Measurements from ENCODE around the gene CHRD.

CHRD gene

DNA sequence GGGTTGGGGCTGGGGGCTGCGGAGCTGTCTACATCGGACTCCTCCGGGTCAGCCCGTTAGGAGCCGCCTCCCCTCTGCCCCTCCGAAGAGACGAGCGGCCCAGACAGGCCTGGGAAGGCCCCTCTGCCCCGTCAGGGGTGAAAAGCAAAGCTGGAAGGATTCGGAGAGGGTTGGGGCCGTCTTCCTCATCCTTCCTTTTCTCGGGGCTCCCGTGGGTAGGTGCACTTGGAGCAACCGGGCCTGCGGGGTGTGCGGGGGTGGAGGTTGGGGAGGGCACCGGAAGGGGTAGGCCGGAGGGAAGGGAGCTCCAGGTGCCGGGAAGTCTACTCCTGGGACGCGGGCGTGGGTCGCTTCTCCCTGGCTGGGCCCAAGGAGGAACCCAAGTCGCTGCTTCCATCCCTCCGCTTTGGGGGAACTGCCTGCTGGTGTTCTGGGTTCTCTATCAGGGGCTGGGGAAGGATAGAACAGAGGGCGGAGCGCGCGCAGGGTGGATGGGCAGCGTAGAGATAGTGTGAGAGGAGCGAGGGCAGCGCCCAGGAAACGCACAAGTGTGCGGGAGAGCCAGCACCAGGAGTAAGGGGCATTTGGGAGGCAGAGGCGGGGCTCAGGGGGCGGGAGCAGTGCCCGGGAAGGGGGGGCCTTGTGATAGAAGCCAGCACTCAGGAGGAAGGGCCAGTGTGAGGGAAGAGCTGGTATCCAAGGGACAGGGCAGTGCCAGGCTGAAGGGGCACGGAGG, 17.8 kb upstream of the CHRD start:
- peak; percentile 18 for DNase-seq

DNA sequence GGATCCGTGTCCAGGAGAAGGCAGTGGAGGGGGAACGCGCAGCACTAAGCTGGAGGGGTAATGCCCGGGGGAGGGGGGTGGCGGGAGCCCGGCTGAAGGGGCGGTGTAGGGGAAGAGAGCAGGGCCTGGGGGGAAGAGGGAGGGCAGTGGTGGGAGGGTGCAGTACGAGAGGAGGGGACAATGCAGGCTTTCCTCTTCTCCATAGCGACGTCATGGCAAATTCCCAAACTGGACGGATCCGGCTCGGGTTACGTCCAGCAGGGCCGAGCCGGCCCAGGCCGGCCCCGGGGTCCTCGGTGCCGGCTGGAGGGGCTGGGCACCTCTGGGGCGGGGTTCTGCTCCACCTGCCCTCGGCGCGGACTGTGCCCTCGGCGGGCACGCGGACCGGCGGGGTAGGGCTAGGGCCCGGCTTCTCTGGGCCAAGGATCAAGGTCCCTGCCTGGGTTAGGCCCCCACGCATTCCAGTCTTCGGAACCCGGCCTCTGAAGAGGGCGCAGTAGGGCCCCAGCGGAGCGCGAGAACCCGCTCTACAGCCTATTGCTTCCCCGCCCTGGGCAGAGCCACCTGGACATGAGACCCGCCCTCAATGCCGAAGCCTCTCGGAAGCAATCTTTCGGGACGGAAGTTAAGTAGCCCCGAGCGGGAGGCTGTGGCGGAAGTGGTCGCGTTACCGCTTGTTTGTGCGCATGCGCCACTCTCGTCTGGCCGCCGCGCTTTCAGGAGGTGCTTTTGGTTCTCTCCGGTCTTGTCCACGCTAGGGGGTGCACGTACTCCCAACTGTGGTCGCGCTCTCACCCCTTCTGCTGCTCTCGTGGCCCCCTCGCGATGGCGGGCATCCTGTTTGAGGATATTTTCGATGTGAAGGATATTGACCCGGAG, 16.9 kb upstream of the CHRD start:
- DNase-seq: peak; percentile 95

GRCh38 chr3:184366619-184367289, 13.1 kb upstream of the CHRD start:
- DNase-seq: no peak

DNA sequence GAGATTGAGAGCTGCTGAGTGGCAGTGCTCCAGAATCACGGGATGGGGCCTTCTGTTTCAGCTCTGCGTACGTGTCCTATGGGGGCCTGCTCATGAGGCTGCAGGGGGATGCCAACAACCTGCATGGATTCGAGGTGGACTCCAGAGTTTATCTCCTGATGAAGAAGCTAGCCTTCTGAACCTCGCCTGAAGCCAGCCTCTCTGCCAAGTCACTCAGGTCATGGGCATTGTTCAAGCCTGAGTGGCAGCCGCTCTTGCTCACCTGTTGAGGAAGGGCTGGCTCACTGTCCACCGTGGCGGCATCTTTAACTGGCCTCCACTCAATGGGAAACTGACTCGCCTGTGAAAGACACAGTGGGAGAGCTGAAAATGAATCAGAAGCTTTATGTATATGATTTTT, 11.7 kb upstream of the CHRD start:
- no peak for DNase-seq

- no peak for DNase-seq
Measured at GRCh38 chr3:184368586-184369183, 11.2 kb upstream of the CHRD start.

DNA sequence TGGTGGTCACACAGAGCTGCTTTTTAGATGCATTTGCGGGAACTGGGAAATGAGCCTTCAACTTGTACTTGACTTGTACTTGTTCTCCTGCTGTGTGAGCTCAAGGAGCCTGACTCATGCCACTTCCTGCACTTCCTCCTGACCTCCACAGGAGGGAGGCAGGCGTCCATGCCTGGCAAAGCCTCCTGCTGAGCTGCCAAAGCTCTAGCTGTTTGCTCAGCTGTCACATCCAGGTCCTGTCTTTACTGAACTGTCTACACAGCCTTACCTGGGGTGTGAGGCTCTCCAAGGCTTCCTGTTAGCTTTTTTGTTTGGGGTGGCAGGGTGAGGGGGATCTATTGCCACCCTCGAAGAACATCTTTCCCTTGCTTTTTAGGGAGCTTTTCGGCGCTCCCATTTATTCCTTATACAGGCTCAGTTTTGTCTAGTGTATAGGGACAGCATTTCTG, 8.3 kb upstream of the CHRD start:
- DNase-seq: peak; percentile 56

DNA sequence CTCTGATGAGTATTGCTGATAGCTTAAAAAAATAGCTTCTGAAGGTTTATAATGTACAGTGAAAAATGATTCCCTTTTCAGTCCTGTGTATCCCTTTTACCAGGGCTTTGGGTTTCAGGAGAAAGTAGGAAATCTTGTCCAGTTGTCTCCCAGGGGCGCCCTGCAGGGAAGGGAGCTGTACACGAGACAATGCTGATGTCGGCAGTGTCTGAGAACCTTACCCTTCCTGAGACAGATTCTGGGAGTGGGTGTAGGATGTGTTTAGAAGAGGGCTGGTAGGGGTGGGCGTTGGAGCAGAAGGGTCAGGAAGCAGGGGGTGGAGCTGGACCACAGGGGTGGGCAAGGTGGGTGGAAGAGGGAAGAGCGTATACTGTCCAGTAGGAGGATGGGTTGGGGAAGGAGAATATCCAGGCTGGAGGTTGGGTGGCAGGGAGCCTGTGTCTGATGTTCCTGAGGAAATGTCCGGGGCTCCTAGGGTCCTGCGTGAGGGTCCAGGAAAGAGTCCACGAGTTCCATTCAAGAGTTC, 7.5 kb upstream of the CHRD start:
- no peak for DNase-seq

- no peak for DNase-seq
Measured at GRCh38 chr3:184372911-184373310, 6.9 kb upstream of the CHRD start.

DNA sequence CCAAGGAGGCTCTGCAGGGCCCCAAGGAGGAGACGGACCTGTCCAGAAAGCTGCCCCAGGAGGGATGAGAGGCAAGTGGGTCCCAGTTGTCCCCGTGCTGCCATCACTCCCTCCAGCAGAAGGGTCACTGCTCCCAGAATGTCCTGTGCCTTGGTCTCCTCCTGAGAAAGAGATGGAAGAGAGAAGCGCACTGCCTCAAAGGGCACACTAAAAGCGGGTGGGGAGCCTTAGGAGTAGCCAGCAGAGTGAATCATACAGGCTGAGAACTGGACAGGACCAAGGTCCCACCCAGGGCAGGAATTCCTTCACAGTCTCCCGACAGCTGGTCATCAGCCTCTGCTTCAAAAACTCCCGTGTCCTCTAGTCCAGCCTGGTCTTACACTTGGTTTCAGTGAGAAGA, 6.4 kb upstream of the CHRD start:
- no peak for DNase-seq

DNA sequence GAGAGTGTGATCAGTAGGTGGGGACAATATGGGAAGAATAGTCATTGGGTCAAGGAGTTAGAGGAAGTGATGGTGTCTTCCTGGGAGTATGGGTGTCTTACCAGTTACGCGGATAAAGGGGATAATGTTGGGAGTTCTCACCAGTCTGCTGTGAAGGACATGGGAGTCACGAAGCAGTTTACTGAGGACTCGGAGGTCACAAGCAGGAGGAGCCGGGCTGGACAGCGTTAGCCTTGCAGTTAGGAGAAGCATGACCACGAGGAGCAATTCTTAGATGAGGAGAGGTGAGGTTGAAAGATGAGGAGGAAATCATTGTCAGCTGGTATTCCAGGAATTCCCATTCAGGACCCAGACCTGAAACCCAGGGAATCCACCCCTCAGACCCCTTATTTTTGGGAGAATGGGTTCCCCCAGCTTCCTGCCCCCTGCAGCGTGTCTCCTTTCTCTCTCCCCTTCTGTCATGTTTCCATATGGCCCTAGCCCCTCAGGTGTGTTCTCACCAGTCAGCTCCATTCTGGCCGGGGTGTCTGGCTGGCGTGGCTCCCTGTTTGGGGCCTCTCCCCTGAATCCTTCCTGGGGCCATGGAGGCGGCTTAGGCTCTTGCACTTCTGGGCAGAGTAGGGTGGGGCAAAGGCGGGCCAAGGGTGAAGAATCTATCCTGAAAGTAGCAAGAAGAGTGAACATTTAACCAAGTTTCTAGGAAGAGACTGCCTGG, 4.0 kb upstream of the CHRD start:
- no peak for DNase-seq

DNA sequence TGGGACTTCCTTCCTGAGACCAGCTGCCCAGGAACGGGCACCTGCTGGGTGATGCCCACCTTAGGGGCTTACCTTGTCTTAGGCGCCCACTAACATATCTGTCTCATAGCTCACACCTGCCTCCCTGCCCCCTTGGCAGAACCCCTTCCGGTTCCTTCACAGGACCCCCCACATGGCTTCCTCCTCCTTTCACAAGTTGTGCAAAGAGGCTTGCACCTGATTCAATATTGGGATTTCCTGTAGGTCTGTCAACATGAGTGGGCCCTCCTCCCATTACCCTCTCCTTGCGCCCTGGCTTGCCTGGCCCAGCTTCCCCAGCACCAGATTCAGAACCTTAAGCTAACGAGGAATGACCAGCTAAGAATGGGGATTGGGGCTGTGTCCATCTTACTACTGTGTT, 2.5 kb upstream of the CHRD start:
- DNase-seq: no peak

DNA sequence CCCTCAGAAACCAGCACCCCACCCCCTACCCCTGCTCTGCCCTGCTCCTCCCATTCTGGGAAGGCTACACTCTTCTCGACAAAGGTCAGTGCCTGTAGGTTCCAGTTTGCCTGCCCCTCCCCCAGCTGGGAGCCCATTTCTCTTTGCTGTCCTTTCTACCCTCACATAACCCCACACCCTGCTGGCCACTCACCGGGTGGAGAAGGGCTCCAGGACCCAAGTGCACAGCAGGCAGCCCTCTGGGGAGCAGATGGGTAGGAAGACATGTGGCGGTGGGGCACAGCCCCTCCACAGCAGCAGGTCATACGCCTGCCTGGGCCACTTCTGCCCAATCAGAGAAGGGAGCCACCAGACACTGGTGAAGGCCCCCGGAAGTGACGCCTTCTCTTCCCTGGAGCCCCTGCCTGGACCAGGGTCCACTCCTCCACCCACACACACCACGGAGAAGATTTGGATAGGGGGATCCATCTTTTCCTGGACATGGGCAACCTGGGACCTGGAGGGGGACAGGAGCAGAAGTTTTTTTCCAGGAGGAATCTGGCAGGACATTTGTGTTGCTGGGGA, 1.9 kb upstream of the CHRD start, which contains the start of gene THPO:
THPO (minus strand) TSS at position 326 of the 564 bp plus-strand sequence. CDS start 1,948 bp downstream, outside the sequence.
- DNase-seq: no peak

DNA sequence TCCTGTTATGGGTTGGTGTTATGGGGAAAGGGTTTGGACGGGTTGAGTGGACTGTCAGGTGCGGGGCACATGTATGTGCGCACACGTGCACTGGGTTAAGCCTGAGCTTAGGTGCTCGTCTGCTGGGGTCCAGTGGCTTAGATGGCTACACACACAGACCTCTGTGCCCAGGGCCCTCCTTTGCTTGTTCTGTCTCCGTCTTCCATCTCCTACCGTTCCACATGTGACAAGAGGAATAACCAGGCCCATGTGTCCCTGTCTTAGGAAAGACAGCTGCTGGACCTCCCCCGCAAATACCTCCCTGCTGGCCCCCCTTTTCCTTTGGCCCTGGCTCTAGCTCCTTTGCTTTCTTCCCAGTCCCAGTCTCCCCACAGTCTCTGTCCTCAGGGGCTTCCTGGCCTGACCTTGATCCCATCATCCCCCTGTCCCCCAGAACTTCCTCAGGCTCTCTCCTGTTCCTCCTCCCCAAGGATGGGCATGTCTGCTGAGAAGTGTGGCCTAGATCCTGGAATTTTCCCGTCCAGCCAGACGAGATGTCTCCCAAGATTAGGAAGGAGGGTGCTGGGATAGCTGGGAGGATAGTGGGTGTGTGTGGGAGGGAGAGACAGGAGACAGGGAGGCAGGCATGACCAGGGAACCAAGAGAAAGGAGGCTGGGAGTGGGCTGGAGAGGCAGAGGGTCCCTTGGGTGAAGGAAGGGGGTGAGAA, 1.1 kb upstream of the CHRD start:
- DNase-seq: no peak

GRCh38 chr3:184380185-184380626, 352 bp downstream of the CHRD start:
- no peak for DNase-seq

DNA sequence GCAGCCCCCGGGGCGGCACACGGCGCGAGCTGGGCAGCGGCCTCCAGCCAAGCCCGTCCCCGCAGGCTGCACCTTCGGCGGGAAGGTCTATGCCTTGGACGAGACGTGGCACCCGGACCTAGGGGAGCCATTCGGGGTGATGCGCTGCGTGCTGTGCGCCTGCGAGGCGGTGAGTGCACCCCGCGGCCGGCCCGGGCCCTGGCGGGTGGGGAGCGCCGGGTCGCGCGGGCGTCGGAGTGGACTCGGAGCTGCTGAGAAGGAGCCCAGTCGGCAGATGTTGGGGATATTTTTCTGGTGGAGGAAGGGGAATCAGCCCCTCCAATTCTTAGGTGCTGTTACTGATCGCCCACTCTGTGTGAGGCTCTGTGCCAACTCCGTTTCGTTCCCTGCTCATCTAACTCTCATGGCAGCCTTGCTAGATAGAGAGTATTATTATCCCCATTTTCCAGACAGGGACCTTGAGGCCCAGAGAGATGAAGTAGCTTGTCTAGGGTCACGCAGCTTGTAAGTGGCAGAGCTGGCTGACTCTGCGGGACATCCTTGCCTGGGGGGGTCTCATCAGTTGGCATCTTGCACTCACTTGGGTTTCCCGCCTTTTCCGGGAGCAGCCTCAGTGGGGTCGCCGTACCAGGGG, 890 bp downstream of the CHRD start:
- DNase-seq: no peak

- no peak for DNase-seq
Measured at GRCh38 chr3:184381261-184382224, 1.7 kb downstream of the CHRD start.

GRCh38 chr3:184382326-184383032, 2.6 kb downstream of the CHRD start:
- DNase-seq: no peak

DNA sequence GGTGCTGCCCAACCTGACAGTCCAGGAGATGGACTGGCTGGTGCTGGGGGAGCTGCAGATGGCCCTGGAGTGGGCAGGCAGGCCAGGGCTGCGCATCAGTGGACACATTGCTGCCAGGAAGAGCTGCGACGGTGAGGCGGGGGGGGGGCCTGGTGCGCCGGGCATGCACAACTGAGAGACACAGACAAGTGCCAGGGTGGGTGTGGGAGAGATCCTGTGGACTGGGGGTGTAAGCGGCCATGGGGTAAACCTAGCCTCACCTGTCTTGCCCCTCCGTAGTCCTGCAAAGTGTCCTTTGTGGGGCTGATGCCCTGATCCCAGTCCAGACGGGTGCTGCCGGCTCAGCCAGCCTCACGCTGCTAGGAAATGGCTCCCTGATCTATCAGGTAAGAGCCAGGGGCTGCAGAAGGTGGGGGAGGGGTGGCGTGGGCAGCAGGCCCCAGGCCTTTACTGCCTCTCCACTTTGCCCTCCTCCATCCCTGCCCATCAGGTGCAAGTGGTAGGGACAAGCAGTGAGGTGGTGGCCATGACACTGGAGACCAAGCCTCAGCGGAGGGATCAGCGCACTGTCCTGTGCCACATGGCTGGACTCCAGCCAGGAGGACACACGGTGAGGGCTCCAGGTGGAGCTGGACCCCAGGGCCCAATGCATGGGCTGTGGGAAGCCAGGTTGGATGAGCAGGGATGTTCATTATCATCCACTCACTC, 3.3 kb downstream of the CHRD start:
- no peak for DNase-seq

Measured in CD4-positive, alpha-beta T cell treated with Interleukin-4 for 4 hours (primary cell).